ENCODE measurements around the gene SLC4A4.

- no peak for TF ChIP-seq JUND (IDR thresholded peaks at IDR 0.05; ENCODE audit: low read depth, low read length)
- no peak for TF ChIP-seq PML (IDR thresholded peaks at IDR 0.05; ENCODE audit: low read length)
- no peak for TF ChIP-seq CTCF (IDR thresholded peaks at IDR 0.05 in 2 of 3, conservative IDR thresholded peaks at IDR 0.05 in 1 of 3; ENCODE audit: control insufficient read depth in 2 of 3, extremely low read depth in 1 of 3, insufficient read depth in 1 of 3, low read depth in 3 of 3, low read length in 3 of 3)
- TF ChIP-seq ZNF274 (IDR thresholded peaks at IDR 0.05; ENCODE audit: insufficient read depth, insufficient read length), result no peak
- TF ChIP-seq NRF1 (conservative IDR thresholded peaks at IDR 0.05; ENCODE audit: low read depth, low read length), result no peak
- TF ChIP-seq CREB1 (IDR thresholded peaks at IDR 0.05; ENCODE audit: low read depth), result no peak
- no peak for TF ChIP-seq POLR2A (IDR thresholded peaks at IDR 0.05; ENCODE audit: low read depth, low read length)
- no peak for TF ChIP-seq MTA2 (IDR thresholded peaks at IDR 0.05; ENCODE audit: low read depth)
- TF ChIP-seq NR2C2 (IDR thresholded peaks at IDR 0.05; ENCODE audit: borderline replicate concordance, control insufficient read depth, insufficient read length, low read depth), result no peak
Observed at GRCh38 chr4:71520308-71520707, 181.5 kb downstream of the SLC4A4 start.

Measured in GM12878 (cell line).